ENCODE measurements around the gene ETV7.
"Not testable (repeated sequence)": the region's sequence is repeated elsewhere in the genome, so short reads cannot be mapped to it uniquely, and the experiment has no call there.

GRCh38 chr6:36409718-36410117, 22.2 kb upstream of the ETV7 start:
- TF ChIP-seq CTCF (IDR thresholded peaks at IDR 0.05; ENCODE audit: insufficient read depth, low read length, poor library complexity, severe bottlenecking); EZH2phosphoT487 (conservative IDR thresholded peaks at IDR 0.05; ENCODE audit: low read length): not testable (repeated sequence)

Data from SU-DHL-6 (cell line).